OCI-LY1 (cell line): ENCODE measurements around the gene INPP4A.

Experiments used
- H2AFZ ChIP-seq: fragments of 200-600 bp; sonication (generic), shearing (Covaris generic); 2 replicates; pipeline ENCODE4 v1.6.0; 2014; ENCODE audit warnings: antibody characterized with exemption, mild to moderate bottlenecking, low read length
- H3F3A ChIP-seq: fragments of 200-600 bp; sonication (generic), shearing (Covaris generic); 2 replicates; pipeline ENCODE4 v1.6.0; 2014; ENCODE audit warnings: mild to moderate bottlenecking, antibody characterized with exemption, low read length, moderate library complexity; ENCODE audit not compliant: insufficient read depth
- H3K27ac ChIP-seq: fragments of 200-600 bp; sonication (generic); 2 replicates; pipeline ENCODE4 v1.5.1; 2014; ENCODE audit warnings: low read length, mixed run types, mild to moderate bottlenecking, low read depth; ENCODE audit not compliant: poor library complexity, severe bottlenecking
- H3K27me3 ChIP-seq: fragments of 200-600 bp; sonication (generic); 2 replicates; pipeline ENCODE4 v1.6.0; 2014; ENCODE audit warnings: antibody characterized with exemption, mild to moderate bottlenecking, low read length, moderate library complexity; ENCODE audit not compliant: insufficient read depth
- H3K36me3 ChIP-seq: fragments of 200-600 bp; sonication (generic); 2 replicates; pipeline ENCODE4 v1.6.1; 2014; ENCODE audit warnings: mild to moderate bottlenecking, antibody characterized with exemption, low read length, moderate library complexity, mixed read lengths; ENCODE audit not compliant: insufficient read depth
- H3K4me1 ChIP-seq: fragments of 200-600 bp; sonication (generic); 2 replicates; pipeline ENCODE4 v1.5.1; 2014; ENCODE audit warnings: mild to moderate bottlenecking, low read length, moderate library complexity; ENCODE audit not compliant: insufficient read depth, severe bottlenecking
- H3K4me2 ChIP-seq: fragments of 200-600 bp; sonication (generic), shearing (Covaris generic); 2 replicates; pipeline ENCODE4 v1.6.1; 2014; ENCODE audit warnings: low read length
- H3K4me3 ChIP-seq: fragments of 200-600 bp; sonication (generic); 2 replicates; pipeline ENCODE4 v1.5.1; 2014; ENCODE audit warnings: low read length, low read depth, mild to moderate bottlenecking, mixed read lengths; ENCODE audit not compliant: poor library complexity, severe bottlenecking
- H3K79me2 ChIP-seq: fragments of 200-600 bp; shearing (Covaris generic); 2 replicates; pipeline ENCODE4 v1.6.1; 2016; ENCODE audit warnings: mixed run types, low read length, mixed read lengths; ENCODE audit not compliant: insufficient read depth
- H3K9ac ChIP-seq: fragments of 200-600 bp; sonication (generic), shearing (Covaris generic); 2 replicates; pipeline ENCODE4 v1.6.1; 2014; ENCODE audit warnings: mild to moderate bottlenecking, low read length, mixed read lengths
- H3K9me2 ChIP-seq: fragments of 200-600 bp; sonication (generic), shearing (Covaris generic); 2 replicates; pipeline ENCODE4 v1.6.1; 2014; ENCODE audit warnings: low read depth, mild to moderate bottlenecking, low read length, mixed read lengths
- H3K9me3 ChIP-seq: fragments of 200-600 bp; shearing (Covaris generic); 2 replicates; pipeline ENCODE4 v1.6.1; 2014; ENCODE audit warnings: low read length, mixed read lengths
- H4K20me1 ChIP-seq: fragments of 200-600 bp; sonication (generic), shearing (Covaris generic); 2 replicates; pipeline ENCODE4 v1.6.0; 2016; ENCODE audit warnings: mild to moderate bottlenecking, low read length; ENCODE audit not compliant: insufficient read depth
- CTCF ChIP-seq: fragments of 200-600 bp; sonication (generic), shearing (Covaris generic); IDR thresholded peaks from 2 replicates; pipeline ENCODE4 v1.5.1; 2017; ENCODE audit warnings: mild to moderate bottlenecking, antibody characterized with exemption, low read length, moderate library complexity, mixed read lengths
- EZH2 ChIP-seq: fragments of 200-600 bp; sonication (generic), shearing (Covaris generic); IDR thresholded peaks from 2 replicates; pipeline ENCODE4 v1.8.0; 2017; ENCODE audit warnings: borderline replicate concordance, mixed run types, mild to moderate bottlenecking, antibody characterized with exemption, low read length, moderate library complexity, mixed read lengths

INPP4A gene

GRCh38 chr2:98482362-98482761, 37.7 kb downstream of the INPP4A start:
- H4K20me1 ChIP-seq: 0 out of 2 replicates have a peak, but pooled peaks cover 2% of the 10 kb centered on the region
- no peaks in the 10 kb centered on the region for H3K9me2 ChIP-seq
- no peak overlapping the region for H3K4me3 ChIP-seq
- no peaks in the 10 kb centered on the region; the same call in 1 of the 2 replicates for H3K27me3 ChIP-seq
- no peak overlapping the region for H3K4me2 ChIP-seq
- no peak overlapping the region for H2AFZ ChIP-seq
- no peaks in the 10 kb centered on the region for H3K79me2 ChIP-seq
- TF ChIP-seq EZH2: no peak
- TF ChIP-seq CTCF: no peak
- no peaks in the 10 kb centered on the region for H3F3A ChIP-seq
- H3K9ac ChIP-seq: no peak overlapping the region
- no peaks in the 10 kb centered on the region for H3K36me3 ChIP-seq
- no peaks in the 10 kb centered on the region for H3K9me3 ChIP-seq
- no peak overlapping the region for H3K27ac ChIP-seq
- no peaks in the 10 kb centered on the region for H3K4me1 ChIP-seq

GRCh38 chr2:98483257-98483861, 38.7 kb downstream of the INPP4A start:
- no peak overlapping the region for H3K4me3 ChIP-seq
- H4K20me1 ChIP-seq: 0 out of 2 replicates have a peak, but pooled peaks cover 2% of the 10 kb centered on the region

GRCh38 chr2:98484121-98484557, 39.5 kb downstream of the INPP4A start:
- Histone ChIP-seq H4K20me1 (0 out of 2 replicates have a peak, but pooled peaks cover 2% of the 10 kb centered on the region), H3K27me3 (no peaks in the 10 kb centered on the region; the same call in 1 of the 2 replicates), H3K9me2 (no peaks in the 10 kb centered on the region), H3K27ac (no peak overlapping the region), H3K4me3 (no peak overlapping the region), H3K4me1 (no peaks in the 10 kb centered on the region), H3K36me3 (no peaks in the 10 kb centered on the region), H3K79me2 (no peaks in the 10 kb centered on the region), H2AFZ (no peak overlapping the region), H3K9ac (no peak overlapping the region), H3K4me2 (no peak overlapping the region), H3K9me3 (no peaks in the 10 kb centered on the region), H3F3A (no peaks in the 10 kb centered on the region)
- TF ChIP-seq EZH2: no peak
- no peak for TF ChIP-seq CTCF

More at GRCh38 chr2:98483257-98483861, 38.7 kb downstream of the INPP4A start:
- no peaks in the 10 kb centered on the region for H3F3A ChIP-seq
- H3K79me2 ChIP-seq: no peaks in the 10 kb centered on the region
- H3K9ac ChIP-seq: no peak overlapping the region
- H3K9me2 ChIP-seq: no peaks in the 10 kb centered on the region
- no peak overlapping the region for H3K4me2 ChIP-seq
- no peak for TF ChIP-seq EZH2
- H2AFZ ChIP-seq: no peak overlapping the region
- H3K4me1 ChIP-seq: no peaks in the 10 kb centered on the region
- no peaks in the 10 kb centered on the region; the same call in 1 of the 2 replicates for H3K27me3 ChIP-seq
- no peaks in the 10 kb centered on the region for H3K36me3 ChIP-seq
- H3K9me3 ChIP-seq: no peaks in the 10 kb centered on the region
- H3K27ac ChIP-seq: no peak overlapping the region
